ENCODE results near the gene REC8. TPM values are rescaled to one million over a fixed set of nuclear protein-coding genes. Genes with fewer than 3 reads are reported as not detected.

REC8 gene
- total RNA-seq, 1 donor from 2014 or later, result 46.4 TPM

DNA sequence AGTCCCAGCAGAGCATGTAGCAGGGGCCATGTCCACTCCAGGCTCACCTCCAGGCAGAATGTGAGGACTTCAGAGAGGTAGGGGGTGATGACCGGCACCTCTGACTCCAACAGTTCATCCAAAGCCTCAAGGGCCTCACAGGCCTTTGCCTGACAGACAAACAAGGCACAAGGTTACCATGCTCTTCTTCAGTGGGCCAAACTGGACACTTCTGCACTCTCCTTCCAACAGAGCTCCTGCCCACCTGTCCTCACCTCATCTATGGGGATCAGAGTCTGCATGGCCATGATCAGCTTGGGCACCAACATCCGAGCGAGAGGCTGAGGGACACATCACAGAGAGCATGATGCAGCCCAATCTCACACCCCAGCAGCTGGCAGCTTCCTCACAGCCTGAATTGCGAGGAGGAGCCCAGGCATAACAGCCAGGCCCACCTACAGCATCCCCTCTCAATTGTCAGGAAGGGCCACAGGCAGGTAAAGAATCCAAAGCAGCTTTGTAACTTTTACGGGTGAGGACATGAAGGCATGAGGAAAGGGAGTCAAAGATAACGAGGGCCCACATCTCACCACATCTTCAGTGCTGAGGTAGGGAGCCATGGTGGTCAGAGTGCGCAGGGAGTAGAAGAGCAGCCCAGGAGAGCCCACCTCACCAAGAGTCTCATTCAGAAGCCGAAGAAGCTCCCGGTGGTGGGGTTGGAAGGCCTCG lies 15.1 kb downstream of the REC8 start:
- Histone ChIP-seq H3K9me3 (ENCODE audit: insufficient read depth, low read depth, low read length) (no peaks in the 10 kb centered on the region), H3K79me2 (ENCODE audit: insufficient read depth, low read length) (peaks cover 39% of the 10 kb centered on the region), H3K4me3 (ENCODE audit: insufficient read depth, low read depth, low read length) (peak overlapping the region; percentile 83), H4K20me1 (ENCODE audit: insufficient read depth, low read length) (peaks cover 30% of the 10 kb centered on the region), H3K27ac (ENCODE audit: low read depth, low read length) (no peak overlapping the region), H3K4me1 (ENCODE audit: insufficient read depth, low read length) (peaks cover 14% of the 10 kb centered on the region), H3K36me3 (ENCODE audit: insufficient read depth, low read length) (peaks cover 26% of the 10 kb centered on the region), H3K27me3 (ENCODE audit: insufficient read depth, low read length) (no peaks in the 10 kb centered on the region), H3K4me2 (ENCODE audit: low read length) (peak overlapping the region; percentile 96), H3K9ac (ENCODE audit: low read length) (peak overlapping the region; percentile 83), H2AFZ (ENCODE audit: low read depth, low read length) (no peak overlapping the region)
- H3K27ac Mint-ChIP-seq (ENCODE audit: unreplicated experiment), result peak overlapping the region; percentile 47
- no peaks in the 10 kb centered on the region for H3K27me3 Mint-ChIP-seq (ENCODE audit: low read depth, unreplicated experiment)
- H3K4me1 Mint-ChIP-seq (ENCODE audit: low read depth, unreplicated experiment), result peaks cover 15% of the 10 kb centered on the region
- H3K9me3 Mint-ChIP-seq (ENCODE audit: unreplicated experiment), result no peaks in the 10 kb centered on the region
- FAIRE-seq, result no peak
- DNase-seq (ENCODE audit: low read depth), result no peak
- no peak for TF ChIP-seq CTCF (IDR thresholded peaks at IDR 0.05; ENCODE audit: insufficient read depth, low read depth, low read length)
- TF ChIP-seq EZH2 (IDR thresholded peaks at IDR 0.05; ENCODE audit: insufficient read depth, low read length), result no peak
- peak overlapping the region; percentile 74 for H3K4me3 Mint-ChIP-seq (ENCODE audit: unreplicated experiment)
- H3K36me3 Mint-ChIP-seq (ENCODE audit: low read depth, unreplicated experiment), result peaks cover 6% of the 10 kb centered on the region

GRCh38 chr14:24187539-24187915 lies 15.6 kb downstream of the REC8 start:
- Mint-ChIP-seq H3K4me3 (ENCODE audit: unreplicated experiment) (peak overlapping the region; percentile 91), H3K27ac (ENCODE audit: unreplicated experiment) (peak overlapping the region; percentile 47), H3K27me3 (ENCODE audit: low read depth, unreplicated experiment) (no peaks in the 10 kb centered on the region), H3K9me3 (ENCODE audit: unreplicated experiment) (no peaks in the 10 kb centered on the region), H3K4me1 (ENCODE audit: low read depth, unreplicated experiment) (peaks cover 15% of the 10 kb centered on the region), H3K36me3 (ENCODE audit: low read depth, unreplicated experiment) (peaks cover 11% of the 10 kb centered on the region)
- peak overlapping the region; percentile 83 for H3K9ac ChIP-seq (ENCODE audit: low read length)
- H3K4me1 ChIP-seq (ENCODE audit: insufficient read depth, low read length), result peaks cover 14% of the 10 kb centered on the region
- no peak overlapping the region for H3K27ac ChIP-seq (ENCODE audit: low read depth, low read length)
- peak overlapping the region; percentile 83 for H3K4me3 ChIP-seq (ENCODE audit: insufficient read depth, low read depth, low read length)
- H2AFZ ChIP-seq (ENCODE audit: low read depth, low read length), result no peak overlapping the region
- TF ChIP-seq CTCF (IDR thresholded peaks at IDR 0.05; ENCODE audit: insufficient read depth, low read depth, low read length) (no peak), EZH2 (IDR thresholded peaks at IDR 0.05; ENCODE audit: insufficient read depth, low read length) (no peak)
- no peaks in the 10 kb centered on the region for H3K9me3 ChIP-seq (ENCODE audit: insufficient read depth, low read depth, low read length)
- no peak for DNase-seq (ENCODE audit: low read depth)
- H3K27me3 ChIP-seq (ENCODE audit: insufficient read depth, low read length), result no peaks in the 10 kb centered on the region
- peak overlapping the region; percentile 96 for H3K4me2 ChIP-seq (ENCODE audit: low read length)
- peaks cover 27% of the 10 kb centered on the region for H4K20me1 ChIP-seq (ENCODE audit: insufficient read depth, low read length)
- FAIRE-seq, result no peak
- H3K36me3 ChIP-seq (ENCODE audit: insufficient read depth, low read length), result peaks cover 30% of the 10 kb centered on the region
- peaks cover 45% of the 10 kb centered on the region for H3K79me2 ChIP-seq (ENCODE audit: insufficient read depth, low read length)
